HL-60 (cell line): ENCODE measurements around the gene LIM2.

Source experiments
- DNase-seq, 2 experiments: peaks; one replicate each; pipeline ENCODE4 v3.0.0-alpha.2; 2010 to 2020; ENCODE audit warnings: low read depth in 1 of 2, low spot score in 1 of 2
- H3K27ac ChIP-seq: fragments of 250-450 bp; sonication (Bioruptor Pico); replicated peaks from 2 replicates; pipeline ENCODE4 v1.5.1; 2020; ENCODE audit warnings: mild to moderate bottlenecking, moderate library complexity
- H3K27me3 ChIP-seq: fragments of 250-450 bp; sonication (Bioruptor Pico); 2 replicates; pipeline ENCODE4 v1.5.1; 2021; ENCODE audit warnings: mild to moderate bottlenecking, moderate library complexity; ENCODE audit not compliant: insufficient read depth, poor library complexity, severe bottlenecking
- H3K4me3 ChIP-seq: replicated peaks from 2 replicates; pipeline ENCODE4 v1.5.1; 2011; ENCODE audit warnings: mild to moderate bottlenecking, control low read depth, low read length; ENCODE audit not compliant: insufficient read depth
- CTCF ChIP-seq: IDR thresholded peaks from one replicate; pipeline ENCODE4 v1.5.1; 2011; ENCODE audit warnings: low read length, control low read depth, inconsistent platforms; ENCODE audit not compliant: insufficient read depth
- GABPA ChIP-seq: IDR thresholded peaks from 2 replicates; pipeline ENCODE4 v1.6.1; 2012; ENCODE audit warnings: low read depth
- POLR2AphosphoS5 ChIP-seq: IDR thresholded peaks from 2 replicates; pipeline ENCODE4 v1.6.1; 2012; ENCODE audit warnings: low read depth
- REST ChIP-seq: IDR thresholded peaks from 2 replicates; pipeline ENCODE4 v1.6.1; 2012; ENCODE audit warnings: low read depth; ENCODE audit not compliant: insufficient replicate concordance
- SPI1 ChIP-seq: IDR thresholded peaks from 2 replicates; pipeline ENCODE4 v1.6.1; 2012; ENCODE audit warnings: low read depth, mild to moderate bottlenecking, borderline replicate concordance

The LIM2 gene

GRCh38 chr19:51367565-51368365, 20.0 kb downstream of the LIM2 start:
- peak; percentile 99 to 100 for DNase-seq
- TF ChIP-seq REST, result no peak
- no peak for TF ChIP-seq GABPA
- peak; percentile 19 for TF ChIP-seq POLR2AphosphoS5
- Histone ChIP-seq H3K27me3 (no peaks in the 10 kb centered on the region), H3K27ac (peak overlapping the region; percentile 92), H3K4me3 (peak overlapping the region; percentile 67)

GRCh38 chr19:51367255-51367564, 20.6 kb downstream of the LIM2 start:
- peak overlapping the region; percentile 92 for H3K27ac ChIP-seq
- peak overlapping the region; percentile 67 for H3K4me3 ChIP-seq
- DNase-seq, result no peak
- no peak for TF ChIP-seq CTCF
- TF ChIP-seq POLR2AphosphoS5, result peak; percentile 36; the same call in 1 of the 2 replicates
- no peaks in the 10 kb centered on the region for H3K27me3 ChIP-seq

- Histone ChIP-seq H3K4me3 (peak overlapping the region; percentile 67), H3K27me3 (no peaks in the 10 kb centered on the region), H3K27ac (peak overlapping the region; percentile 92)
- no peak for TF ChIP-seq CTCF
- peak; percentile 90 for TF ChIP-seq POLR2AphosphoS5
- peak; percentile 97 to 99 for DNase-seq
Measured at GRCh38 chr19:51366389-51367254, 21.2 kb downstream of the LIM2 start.

- Histone ChIP-seq H3K4me3 (peak within 1 kb of the TSS; percentile 67), H3K27me3 (no peaks in the 10 kb centered on the region), H3K27ac (peak within 1 kb of the TSS; percentile 92)
- DNase-seq, result no peak
- TF ChIP-seq CTCF (no peak), GABPA (no peak), REST (no peak), POLR2AphosphoS5 (peak; percentile 52; the same call in 1 of the 2 replicates), SPI1 (no peak)
Measured at GRCh38 chr19:51365965-51366388, 21.8 kb downstream of the LIM2 start, which contains the start of gene ETFB. TSS of gene ETFB (minus strand) at chr19:51366388. CDS start at chr19:51366326, 62 bp downstream.
